ENCODE results near the gene PAXX.

DNA sequence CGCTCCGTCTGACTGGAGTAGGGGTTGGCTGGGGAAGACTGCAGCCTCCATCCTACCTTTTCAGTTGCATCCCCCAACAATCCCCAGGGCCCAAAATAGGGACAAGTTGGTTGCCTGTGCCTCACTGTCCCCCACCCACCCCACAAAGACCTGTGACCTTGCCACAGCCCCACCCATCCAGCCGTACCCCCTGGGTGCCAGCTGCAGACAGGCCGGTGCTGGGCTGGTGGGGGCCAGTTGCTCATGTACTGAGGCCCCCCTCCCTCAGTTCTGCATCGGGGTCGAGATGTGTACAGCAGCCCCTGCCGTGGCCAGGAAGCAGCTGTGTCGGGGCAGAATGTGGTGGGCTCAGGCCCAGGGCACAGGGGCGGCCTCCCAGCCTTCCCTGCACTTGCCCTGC is 9.1 kb upstream of the PAXX start:
- TF ChIP-seq, protein P1, sequence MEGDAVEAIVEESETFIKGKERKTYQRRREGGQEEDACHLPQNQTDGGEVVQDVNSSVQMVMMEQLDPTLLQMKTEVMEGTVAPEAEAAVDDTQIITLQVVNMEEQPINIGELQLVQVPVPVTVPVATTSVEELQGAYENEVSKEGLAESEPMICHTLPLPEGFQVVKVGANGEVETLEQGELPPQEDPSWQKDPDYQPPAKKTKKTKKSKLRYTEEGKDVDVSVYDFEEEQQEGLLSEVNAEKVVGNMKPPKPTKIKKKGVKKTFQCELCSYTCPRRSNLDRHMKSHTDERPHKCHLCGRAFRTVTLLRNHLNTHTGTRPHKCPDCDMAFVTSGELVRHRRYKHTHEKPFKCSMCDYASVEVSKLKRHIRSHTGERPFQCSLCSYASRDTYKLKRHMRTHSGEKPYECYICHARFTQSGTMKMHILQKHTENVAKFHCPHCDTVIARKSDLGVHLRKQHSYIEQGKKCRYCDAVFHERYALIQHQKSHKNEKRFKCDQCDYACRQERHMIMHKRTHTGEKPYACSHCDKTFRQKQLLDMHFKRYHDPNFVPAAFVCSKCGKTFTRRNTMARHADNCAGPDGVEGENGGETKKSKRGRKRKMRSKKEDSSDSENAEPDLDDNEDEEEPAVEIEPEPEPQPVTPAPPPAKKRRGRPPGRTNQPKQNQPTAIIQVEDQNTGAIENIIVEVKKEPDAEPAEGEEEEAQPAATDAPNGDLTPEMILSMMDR (IDR thresholded peaks at IDR 0.05): no peak
- TF ChIP-seq POLR2A (IDR thresholded peaks at IDR 0.05) (no peak), EP300 (IDR thresholded peaks at IDR 0.05) (no peak)
